Fibroblast of upper back skin (primary cell): ENCODE results near the gene DCLK1.

Source experiments
- DNase-seq: peaks from one replicate; pipeline ENCODE4 v3.0.0-alpha.2; 2013

DCLK1 gene

DNA sequence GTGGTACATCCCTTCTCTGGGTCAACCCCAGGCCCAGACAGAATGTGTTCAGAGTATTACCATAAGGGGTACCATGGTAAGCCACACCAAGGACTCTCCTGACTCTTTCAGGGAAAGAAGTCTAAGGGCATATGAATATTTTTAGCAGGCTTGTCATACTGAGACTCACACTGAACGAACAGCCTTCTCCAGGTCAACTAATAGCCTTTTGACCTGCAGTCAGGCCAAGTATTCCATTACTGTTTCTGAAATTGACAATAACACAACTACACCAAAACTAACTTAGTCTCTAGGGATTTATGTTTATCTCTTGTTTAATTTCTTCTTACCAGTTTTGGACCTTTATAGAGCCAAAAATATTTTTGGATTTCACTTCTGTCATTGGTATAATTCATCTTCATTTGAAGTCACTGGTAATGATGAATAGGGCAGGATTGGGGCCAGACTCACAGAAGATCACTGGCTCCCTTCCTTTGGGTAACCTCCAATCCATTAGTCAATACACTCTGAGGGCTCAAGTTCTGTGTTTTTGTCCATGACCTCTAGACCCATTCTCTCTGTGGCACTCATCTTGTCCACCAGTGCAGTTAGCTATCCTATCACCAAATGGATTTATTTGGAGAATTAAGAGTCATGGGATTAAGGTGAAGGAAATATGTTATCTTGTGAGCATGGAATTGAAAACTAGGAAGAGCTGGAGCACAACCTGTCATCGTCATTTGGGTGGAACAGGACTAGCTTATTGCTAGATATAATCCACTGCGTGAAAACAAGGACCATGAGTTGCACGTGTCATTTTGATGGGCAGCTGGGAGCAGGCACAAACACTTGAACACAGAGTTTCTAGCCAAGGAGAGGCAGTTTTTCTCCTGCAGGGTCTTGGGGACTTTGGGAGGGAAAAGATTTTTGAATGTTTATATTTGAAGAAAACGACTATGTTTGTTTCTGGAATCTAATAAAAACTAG is 313.3 kb downstream of the DCLK1 start:
- DNase-seq, result no peak

DNA sequence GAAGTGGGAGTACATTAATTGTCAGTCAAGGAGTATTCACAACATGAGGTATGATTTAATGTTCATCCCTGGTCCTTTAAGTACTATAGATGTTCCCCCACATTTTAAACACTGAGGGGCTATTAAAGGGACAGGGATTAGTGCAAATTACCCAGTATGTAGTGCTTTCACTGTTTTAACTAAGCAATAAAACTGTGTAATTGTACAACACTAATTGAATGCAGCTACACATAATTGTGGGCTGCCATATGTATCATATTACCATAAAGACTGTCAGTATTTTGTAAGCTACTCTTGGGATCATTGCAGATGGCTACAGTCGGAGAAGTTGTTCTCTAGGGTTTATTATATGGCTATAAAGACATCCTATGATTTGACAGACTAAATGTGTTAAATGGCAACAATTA is 316.6 kb downstream of the DCLK1 start:
- no peak for DNase-seq

DNA sequence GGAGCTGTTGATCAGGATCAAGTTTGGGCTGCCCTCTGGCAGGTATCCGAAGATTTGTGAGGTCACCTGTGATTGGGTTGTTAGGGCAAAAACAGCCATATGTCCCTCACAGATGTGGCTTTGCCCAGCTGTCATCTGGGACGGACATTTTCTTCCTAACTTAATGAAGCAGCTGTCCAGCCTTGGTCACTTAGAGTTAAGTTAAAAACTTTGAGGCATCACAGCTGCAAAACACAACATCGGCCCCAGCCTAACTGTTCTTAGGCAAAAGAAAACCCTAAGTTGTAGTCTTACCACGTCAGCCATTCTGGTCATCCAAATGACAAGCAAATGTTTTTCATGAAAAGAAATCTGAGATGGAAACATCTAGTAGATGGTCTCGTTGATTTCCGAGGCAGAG is 318.4 kb downstream of the DCLK1 start:
- DNase-seq, result no peak

DNA sequence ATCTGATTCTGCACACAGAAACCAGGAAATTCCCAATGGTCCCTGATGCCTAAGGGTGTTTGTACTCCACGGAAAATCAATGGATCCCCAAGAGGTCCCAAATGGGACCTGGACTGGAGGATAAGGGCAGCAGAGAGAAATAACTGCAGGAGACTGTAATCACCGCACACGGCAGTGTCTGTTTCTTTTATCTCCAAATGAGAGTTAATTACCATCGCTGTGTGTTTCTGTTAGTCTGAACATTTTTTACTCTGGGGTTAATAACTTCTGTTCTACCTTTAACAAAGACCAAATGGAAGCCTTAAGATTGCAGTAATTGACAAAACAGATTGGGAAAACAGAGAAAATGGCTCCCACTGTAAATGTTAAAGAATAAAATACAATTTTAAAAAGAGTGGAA is 320.9 kb downstream of the DCLK1 start:
- DNase-seq, result no peak

DNA sequence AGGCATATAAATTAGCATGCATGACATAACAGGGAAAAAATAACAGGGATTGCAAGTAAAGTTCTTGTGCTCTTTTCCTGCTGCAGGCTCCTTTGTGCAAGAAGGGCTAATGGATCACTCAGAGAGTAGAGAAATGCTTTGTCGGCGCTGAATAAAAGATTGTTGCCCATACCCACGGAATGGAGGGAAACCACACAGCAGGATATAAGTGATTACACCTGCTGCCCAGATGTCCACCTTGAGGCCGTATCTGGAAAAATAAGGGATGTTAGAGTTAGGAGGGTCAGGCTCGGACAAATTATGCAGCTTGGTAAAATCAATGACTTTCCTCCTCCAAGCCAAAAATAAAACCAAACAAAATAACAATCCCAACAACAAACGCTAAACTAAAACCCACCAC is 322.3 kb downstream of the DCLK1 start:
- DNase-seq, result no peak

DNA sequence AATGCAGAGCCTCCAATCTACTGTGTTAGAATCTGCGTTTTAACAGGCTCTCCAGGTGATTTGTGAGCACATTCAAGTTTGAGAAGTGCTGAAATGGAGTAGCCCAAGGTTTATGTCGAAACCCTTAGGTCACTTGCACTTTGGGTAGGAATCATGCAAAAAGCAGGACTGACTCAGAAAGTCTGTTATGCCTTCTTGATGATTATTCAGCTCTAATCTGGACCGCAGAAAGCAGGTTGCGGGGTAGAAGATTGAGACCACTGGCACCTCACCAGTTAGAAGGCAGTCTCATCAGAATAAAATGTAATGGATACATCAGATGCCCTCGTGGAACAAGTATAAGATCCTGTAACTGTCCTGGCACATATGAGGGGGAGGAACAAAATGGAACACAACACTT is 326.3 kb downstream of the DCLK1 start:
- DNase-seq, result peak; percentile 45

DNA sequence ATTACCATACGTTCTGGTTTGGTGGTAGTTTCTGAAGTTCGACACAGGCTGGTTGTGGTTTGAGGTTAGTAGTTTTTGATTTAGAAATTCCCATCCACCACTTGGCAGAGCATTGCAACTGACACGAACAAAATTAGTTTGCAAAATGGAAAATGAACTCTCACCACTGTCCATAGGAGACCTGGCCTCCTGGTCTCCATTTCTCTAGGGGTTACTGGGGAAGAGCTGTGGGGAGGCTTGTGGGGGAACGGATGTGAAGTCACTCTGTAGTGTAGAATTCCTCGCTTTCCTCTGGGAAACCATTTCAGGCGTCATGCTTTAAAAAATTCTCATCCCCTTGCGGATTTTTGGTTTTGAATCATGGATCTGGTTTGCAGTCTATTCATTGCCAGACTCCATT is 333.2 kb downstream of the DCLK1 start:
- DNase-seq, result peak; percentile 94

DNA sequence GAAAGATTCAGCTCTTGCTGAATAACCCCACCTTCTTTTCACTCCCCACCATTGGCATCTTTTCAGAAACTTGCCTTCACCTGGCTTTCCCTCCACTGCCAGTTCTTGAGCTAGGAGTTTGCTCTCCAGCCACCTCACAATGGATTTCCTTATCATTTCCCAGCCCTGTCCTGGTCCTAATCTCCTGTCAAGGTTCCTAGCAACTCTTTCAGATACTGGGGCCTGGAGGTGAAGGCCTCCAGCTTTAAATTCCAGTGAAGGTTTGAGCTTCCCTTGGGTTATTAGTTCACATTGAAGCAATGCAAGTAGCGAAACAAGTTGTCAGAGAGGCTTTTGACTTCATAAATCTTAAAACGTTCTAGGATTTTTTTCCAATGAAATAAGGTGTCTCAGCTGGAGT is 333.9 kb downstream of the DCLK1 start:
- DNase-seq, result peak; percentile 41

DNA sequence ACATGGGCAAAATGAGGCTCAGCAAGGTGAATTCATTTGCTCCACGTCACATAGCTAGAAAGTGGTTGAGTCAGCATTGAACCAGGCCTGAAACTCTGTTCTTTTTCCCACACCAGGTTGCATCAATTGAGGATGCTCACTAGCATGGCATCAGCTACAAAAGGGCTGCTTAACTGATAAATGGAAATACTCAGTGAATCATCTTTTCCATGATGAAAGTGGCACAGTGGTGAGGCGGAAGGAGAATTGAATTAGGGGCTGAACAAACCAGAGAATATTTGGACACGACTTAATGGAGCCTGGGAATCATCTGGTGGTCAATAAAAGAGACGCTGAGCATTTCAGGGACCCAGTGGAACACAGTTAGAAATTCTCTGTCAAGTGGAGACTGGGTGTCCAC is 334.6 kb downstream of the DCLK1 start:
- no peak for DNase-seq

DNA sequence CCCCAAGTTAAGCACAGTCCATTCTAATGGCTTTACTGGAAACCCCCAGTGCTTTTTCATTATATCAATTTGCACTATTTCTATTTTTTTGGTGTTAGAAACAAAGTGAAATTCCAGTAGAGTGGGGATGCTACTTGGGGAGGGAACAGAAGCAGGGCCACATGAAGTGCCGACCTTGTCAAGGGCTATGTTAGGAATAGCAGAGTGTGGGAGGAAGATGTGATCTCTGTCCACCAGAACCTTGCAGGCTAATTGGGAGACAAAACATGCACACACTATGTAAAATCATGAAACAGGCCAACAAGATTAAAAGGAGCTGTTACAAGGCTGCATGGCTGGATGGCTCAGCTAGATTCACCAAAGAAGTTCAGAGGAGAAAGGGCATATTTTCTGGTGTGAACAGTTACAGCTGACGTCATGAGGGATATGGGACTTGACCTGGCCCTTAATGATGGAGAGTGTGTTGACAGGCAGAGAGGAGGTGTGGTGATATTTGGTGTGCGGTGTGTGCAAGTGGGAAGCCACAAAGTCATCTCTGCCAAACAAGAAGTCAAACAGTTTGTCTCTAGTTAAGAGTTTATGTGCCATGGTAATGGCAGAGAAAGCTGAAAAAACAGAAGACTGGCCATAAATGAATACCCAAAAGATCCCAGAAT is 336.3 kb downstream of the DCLK1 start:
- peak; percentile 48 for DNase-seq

DNA sequence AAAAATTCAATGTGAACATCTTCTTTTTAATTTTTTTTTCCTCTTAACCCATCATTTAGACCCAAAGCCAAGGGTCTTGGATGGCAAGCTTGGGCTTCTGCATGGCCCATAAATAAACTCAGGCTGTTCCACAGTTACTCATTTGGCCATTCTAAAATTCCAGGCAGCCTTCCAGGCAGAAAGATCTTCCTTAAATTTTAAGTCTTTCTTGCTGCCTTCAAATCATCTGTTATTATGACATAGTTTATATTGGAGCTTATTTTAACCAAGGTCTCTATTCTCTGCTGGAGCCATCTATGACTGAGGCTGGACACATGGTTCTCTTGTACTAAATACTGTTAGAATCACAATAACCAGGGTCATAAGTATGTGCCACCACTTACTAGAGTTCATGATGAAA is 337.4 kb downstream of the DCLK1 start:
- peak; percentile 56 for DNase-seq

DNA sequence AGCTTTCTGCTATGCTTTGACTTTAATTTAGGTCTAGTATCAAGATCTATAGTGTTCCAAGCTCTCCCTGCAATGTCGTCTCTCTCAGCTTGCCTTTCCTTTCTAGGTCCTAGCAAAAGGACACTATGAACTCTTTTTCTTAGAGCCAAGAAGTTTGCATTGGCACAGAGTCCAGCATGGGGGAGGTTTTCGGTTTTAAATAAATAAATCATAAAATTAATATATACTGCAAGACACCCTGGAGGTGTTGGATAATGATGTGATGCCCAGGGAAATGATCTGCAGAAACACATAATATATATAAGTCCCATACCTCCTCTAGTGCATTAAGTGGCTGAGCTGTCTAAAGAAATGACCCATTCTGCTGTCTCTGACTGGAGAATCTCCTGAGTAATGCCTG is 338.3 kb downstream of the DCLK1 start:
- no peak for DNase-seq

DNA sequence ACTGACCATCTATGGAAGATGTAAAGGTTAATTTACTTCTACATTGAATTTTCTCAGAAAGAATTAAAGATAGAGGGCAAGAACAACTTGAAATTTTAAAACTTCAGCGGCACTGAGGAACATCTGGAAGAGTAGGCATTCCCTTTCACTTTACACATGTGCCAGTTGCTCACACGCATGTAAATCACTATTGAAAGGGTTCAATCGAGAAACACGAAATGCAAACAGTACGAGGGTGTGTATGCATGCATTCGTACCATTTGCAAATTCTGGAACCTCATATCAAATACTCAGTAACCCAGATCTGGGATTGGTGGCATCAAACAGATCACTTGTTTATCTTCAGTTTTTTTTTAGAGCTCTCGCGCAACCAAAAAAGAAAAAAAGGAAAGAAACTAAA is 339.2 kb downstream of the DCLK1 start:
- DNase-seq, result no peak

DNA sequence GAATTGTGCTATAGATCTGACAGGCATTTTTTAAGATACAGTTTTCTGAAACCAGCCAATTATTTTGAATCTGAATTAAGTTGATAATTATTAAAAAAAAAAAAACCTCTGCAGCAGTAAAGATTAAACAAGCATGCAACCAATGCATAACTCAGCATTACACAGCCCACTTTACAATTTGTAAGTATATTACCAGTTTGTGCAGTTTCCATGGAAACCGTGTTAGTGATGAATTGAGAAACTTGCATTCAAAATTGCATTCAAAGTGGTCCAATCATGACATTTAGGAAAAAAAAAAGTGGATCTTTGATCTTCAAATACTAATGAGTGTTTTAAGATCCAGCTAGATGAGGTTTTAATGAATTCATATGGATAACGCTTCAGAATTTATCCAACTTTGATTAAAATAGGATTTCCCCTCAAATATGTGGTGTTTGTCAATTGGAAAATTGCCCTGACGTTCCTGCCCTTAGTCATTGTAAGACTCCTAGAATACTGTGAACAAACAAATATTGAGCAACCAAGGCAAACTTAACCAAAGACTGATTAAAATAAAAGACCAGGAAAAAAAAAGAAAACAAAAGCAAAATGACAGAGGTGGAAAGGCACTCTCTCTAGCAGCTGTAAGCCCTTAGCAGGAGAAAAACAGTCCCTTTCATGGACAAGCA is 339.9 kb downstream of the DCLK1 start:
- DNase-seq, result no peak

DNA sequence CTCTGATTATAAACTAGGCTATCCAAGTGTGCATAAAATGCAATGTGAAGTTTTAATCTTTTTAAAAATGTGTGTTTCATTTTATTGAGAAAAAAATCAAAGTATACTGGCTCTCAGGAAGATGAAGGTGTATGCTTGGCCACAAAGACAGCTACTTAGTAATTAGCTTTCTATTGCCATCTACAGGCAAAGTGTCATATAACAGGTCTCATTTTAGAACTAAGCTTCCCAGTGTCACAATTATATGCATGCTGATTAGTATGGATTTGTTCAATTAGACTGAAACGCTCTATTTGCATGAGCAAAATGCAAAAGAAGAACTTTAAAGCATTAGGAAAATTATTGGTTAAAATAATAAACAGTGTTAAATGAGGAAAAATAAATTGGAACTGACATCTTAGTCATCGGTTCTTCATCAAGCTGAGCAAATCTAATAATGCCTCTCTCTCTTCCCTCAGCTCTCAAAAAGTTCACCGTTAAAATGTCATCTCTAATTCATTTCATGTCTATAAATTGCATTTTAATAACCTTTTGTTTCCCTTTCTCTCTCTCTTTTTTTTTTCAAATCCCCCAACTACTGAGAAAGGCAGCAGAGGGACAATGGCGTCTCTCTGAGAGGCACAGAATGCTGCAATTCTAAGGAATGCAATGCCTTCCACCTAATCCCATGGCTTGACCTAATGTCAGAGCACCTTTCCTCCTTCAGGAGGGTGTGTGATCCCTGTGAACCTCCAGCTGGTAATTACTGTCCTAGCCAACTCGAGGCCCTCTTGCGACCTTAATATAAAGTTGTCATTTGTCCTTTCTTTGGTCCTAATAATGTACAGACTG is 341.6 kb downstream of the DCLK1 start:
- DNase-seq, result peak; percentile 61

DNA sequence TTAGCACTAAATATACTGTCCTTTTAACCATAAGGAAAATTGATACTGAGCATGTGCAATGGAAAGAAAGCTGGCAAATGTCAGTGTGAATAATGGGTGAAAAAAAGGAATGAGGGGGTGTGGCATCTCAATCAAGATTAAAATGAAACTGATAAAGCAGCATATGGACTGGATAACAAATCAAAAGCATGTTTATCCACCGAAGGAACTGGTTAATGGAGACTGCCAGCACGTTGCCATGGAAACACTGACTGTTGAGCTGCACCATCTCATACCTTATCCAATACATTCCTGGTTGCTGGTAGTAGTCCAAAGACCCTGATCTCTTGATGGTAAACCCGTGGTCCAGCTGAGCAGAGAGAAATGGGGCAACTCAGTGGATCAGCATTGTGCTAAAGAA is 343.2 kb downstream of the DCLK1 start:
- no peak for DNase-seq

DNA sequence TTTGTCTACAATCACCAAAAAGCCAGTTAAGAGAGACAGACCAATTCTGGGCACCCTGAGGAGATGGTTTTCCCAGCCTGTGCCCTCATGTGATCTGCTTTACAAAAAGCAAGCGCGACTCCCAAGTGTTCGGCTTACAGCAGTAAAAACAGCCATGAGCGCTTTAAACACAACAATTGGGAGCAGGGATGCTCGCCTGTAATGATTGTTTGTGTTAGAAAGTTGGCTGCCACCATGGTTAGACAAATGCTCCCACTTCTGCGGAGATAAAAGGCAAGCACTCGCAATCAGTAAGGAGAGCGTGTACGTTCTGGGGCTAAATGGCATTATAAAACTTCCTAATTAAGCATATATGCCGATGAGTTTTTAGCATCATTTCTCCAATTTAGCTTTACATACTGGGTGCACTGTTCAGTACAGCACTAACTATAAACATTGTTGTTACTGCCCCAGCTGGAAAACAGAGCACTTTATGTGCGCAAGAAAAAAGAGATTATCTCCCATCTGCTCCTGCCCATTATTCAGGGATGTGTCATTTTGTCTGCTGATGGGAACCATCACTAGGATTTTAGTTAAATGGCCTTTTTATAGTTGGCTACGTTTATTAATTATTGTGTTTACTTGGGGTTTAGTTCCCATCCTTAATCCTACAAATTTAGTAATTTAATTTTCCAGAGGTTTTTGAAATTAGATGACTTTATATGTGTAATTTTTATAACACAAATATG is 345.4 kb downstream of the DCLK1 start:
- no peak for DNase-seq

DNA sequence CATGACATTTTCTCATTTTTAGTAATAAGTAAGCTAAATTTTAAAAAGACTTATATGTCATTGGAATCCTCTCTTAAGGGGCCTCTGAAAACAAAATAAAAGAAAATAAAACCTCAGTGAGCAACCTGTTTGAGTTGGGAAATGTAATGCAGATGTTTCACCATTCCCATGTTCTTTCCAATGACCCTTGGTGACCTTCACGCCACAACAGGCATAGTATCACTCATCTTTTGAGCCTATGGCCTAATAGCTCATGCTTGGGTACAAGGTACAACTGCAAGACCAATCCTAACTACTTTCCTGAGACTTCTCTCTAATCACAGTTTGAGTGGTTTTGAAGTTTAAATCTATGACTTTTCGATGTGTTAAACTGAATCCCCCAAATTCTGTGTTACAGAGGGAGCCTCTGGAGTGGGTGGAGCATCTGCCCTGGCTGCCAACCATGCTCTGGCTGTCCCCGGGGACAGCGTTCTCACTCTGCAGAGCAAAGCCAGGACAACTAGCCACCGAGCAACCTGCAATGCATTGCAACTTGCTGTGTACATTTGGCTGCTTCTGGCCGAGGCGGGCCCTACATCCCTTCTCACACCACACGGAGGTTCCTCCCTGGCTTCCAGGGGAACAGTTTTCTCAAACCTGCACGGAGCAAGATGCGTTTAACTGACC is 346.8 kb downstream of the DCLK1 start:
- DNase-seq, result no peak

DNA sequence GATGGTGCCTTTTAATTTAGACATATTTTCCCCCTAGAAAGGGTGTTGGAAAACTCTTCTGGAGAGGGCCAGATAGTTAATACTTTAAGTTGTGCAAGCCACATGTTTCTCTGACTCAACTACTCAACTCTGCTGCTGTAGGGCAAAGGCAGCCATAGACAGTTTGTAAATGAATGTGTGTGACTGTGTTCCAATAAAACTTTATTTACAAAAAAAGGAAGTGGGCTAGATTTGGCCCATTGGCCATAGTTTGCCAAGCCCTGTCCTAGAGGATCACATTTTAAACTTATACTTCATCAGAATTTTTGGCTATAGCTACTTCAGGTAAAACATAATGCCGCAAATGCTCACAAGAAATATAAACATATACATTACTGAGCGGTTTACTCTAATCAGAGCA is 348.4 kb downstream of the DCLK1 start:
- DNase-seq, result no peak

DNA sequence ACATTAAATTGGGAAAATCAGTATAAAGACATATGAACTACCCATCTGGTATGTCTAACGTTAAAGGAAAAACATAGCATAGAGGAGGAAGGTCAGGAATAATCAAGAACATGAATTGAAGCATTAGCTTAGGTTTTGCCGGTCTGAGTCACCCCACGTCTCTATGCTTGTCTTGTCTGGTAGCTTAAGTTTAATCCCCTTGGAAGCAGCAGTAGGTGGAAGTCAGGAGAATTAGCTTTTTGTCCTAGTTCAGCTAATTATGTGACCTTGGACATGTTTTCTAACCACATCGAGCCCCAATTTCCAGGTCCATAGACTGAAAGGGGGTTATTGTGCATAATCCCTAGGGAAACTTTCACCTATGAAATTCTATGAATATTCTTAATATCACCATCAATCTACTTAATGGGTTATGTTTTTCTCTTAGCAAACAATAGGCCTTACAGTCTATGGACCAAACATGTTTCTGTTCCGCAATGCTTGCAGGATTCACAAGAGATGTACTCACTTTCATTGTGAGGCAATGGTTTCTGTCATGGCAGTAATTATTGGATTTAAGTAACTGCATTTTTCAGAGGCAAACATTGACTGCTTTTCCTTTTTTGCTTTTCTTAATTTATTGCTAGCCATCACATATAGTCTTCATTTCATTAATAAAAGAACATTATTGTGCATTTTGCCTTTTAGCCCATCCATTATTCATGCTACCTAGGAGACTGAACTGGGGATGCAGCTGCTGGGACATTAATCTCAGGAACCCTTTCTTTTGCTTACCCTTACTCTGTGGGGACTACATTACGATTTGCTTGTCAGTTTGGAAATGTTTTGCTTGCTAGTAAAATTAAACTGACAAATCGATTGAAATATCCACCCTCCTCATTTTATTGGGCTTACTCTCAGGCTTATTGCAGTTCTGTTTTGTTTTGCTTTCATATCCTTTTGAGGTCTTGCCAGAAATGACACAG is 349.9 kb downstream of the DCLK1 start:
- DNase-seq, result peak; percentile 68
